Measurements from ENCODE around the gene COL6A2.
"Not testable (repeated sequence)": the region's sequence is repeated elsewhere in the genome, so short reads cannot be mapped to it uniquely, and the experiment has no call there.

Gene COL6A2

GRCh38 chr21:46158666-46159300 lies 60.9 kb downstream of the COL6A2 start:
- in situ Hi-C loops (cut with HindIII; ENCODE audit: low pct_ligation_motif_present, low pct_unique_long_range_greater_than_20kb, low sequenced_read_pairs) = no loop called here
- DNase-seq = no peak

GRCh38 chr21:46159390-46159789 lies 61.5 kb downstream of the COL6A2 start:
- in situ Hi-C loops (cut with HindIII; ENCODE audit: low pct_ligation_motif_present, low pct_unique_long_range_greater_than_20kb, low sequenced_read_pairs) = no loop called here
- DNase-seq = no peak

DNA sequence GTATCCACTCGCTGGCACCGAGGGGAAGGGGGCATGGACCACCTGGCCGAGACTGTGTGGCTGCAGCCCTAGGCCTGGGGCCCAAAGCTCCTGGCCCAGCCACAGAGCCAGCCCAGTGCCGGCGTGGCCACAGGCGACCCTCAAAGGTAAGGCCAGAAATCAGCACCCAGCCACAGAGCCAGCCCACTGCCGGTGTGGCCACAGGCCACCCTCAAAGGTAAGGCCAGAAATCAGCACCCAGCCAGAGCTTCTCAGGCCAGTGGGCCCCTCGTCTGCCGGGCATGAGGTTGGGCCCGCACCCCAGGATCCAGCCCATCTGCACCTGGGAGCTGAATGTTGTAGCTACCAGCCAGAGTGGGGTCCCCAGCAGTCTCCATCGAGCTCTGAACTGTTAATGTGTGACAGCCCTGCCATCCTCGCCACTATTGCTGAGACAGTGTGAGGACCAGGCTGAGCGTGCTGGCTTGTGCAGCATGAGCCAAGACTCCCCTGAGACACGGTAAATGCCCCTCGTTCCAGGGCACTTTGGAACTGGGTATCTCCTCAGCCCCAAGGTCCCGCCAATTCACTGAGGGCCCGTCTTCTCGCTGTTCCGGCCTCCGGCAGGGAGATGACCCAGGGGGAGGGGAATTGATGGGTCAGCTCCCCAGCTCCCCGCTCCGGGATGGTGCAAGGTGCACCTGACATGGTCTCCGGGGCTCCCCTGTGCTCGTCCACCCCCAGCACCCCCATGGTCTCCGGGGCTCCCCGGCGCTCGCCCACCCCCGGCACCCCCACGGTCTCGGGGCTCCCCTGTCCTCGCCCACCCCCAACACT lies 62.1 kb downstream of the COL6A2 start:
- in situ Hi-C loops (cut with HindIII; ENCODE audit: low pct_ligation_motif_present, low pct_unique_long_range_greater_than_20kb, low sequenced_read_pairs) = no loop called here
- DNase-seq = no peak

DNA sequence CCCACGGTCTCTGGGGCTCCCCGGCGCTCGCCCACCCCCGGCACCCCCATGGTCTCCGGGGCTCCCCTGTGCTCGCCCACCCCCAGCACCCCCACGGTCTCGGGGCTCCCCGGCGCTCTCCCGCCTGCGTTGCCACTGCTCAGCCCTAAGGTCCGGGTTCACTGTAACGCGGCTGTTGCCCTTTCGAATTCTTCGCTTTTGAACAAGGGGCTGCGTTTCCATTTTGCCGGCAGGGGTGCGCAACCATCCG lies 62.7 kb downstream of the COL6A2 start:
- in situ Hi-C loops (cut with HindIII; ENCODE audit: low pct_ligation_motif_present, low pct_unique_long_range_greater_than_20kb, low sequenced_read_pairs) = no loop called here
- no peak for DNase-seq

DNA sequence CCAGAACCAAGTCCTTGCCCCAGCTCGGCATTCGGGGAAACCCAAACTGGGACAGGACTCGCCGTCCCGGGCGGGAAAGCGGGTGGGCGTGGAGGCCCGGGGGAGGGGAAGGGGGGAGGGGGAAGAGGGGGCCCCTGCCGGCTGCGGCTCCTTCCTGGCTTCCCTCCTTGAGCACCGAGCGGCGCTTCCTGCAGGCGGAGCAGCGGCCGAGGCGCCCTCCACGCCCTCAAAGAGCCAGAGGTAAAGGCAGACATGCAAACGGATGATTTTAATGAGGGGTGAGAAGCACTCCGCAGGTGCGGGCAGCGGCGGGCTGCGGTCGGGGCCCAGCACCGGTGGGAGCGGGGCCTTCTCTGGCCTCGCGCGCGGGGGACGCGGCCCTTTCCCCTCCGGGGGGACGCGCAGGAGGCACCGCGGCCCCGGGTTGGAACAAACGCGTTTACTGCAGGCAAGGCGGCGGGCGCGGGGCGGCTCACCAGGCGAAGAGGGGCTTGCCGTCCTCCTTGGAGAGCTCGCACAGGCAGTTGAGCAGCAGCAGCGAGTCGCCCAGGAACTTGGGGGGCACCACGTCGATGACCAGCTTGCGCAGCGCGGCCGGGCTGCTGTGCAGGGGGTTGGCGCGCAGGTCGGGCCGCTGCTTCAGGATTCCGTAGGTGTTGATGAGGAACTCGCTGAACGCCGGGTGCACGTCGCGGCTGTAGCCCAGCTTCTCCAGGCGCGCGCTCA lies 63.2 kb downstream of the COL6A2 start:
- no peak for DNase-seq

GRCh38 chr21:46161633-46162592 lies 64.0 kb downstream of the COL6A2 start:
- DNase-seq = no peak
- in situ Hi-C loops (cut with HindIII; ENCODE audit: low pct_ligation_motif_present, low pct_unique_long_range_greater_than_20kb, low sequenced_read_pairs) = no loop called here

More for the DNA sequence above, 63.2 kb downstream of the COL6A2 start:
- in situ Hi-C loops (cut with HindIII; ENCODE audit: low pct_ligation_motif_present, low pct_unique_long_range_greater_than_20kb, low sequenced_read_pairs) = no loop called here

- DNase-seq = no peak
- in situ Hi-C loops (cut with HindIII; ENCODE audit: low pct_ligation_motif_present, low pct_unique_long_range_greater_than_20kb, low sequenced_read_pairs) = no loop called here
Measured at GRCh38 chr21:46163380-46163779, 65.5 kb downstream of the COL6A2 start.

DNA sequence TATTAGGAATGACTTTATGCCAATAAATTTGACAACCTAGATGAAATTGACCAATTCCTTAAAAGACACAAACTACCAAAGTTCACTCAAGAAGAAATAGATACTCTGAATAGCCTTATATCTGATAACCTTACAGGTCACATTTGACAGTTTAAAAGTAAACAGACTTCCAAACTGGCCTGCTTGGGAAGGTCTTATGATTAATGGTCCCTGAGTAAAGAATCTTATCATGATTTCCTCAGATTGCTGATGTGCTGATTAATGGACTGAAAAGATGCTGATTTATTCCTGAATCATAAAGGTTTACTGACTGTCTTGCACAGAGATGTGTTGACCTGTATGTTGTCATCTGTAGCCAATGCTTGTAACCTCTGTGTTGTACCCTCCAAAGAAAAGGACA lies 67.2 kb downstream of the COL6A2 start:
- in situ Hi-C loops (cut with HindIII; ENCODE audit: low pct_ligation_motif_present, low pct_unique_long_range_greater_than_20kb, low sequenced_read_pairs) = no loop called here
- DNase-seq = no peak

GRCh38 chr21:46168238-46168637 lies 70.3 kb downstream of the COL6A2 start:
- in situ Hi-C loops (cut with HindIII; ENCODE audit: low pct_ligation_motif_present, low pct_unique_long_range_greater_than_20kb, low sequenced_read_pairs) = no loop called here
- DNase-seq = no peak

GRCh38 chr21:46168659-46169386 lies 70.9 kb downstream of the COL6A2 start:
- in situ Hi-C loops (cut with HindIII; ENCODE audit: low pct_ligation_motif_present, low pct_unique_long_range_greater_than_20kb, low sequenced_read_pairs) = no loop called here
- DNase-seq = no peak

DNA sequence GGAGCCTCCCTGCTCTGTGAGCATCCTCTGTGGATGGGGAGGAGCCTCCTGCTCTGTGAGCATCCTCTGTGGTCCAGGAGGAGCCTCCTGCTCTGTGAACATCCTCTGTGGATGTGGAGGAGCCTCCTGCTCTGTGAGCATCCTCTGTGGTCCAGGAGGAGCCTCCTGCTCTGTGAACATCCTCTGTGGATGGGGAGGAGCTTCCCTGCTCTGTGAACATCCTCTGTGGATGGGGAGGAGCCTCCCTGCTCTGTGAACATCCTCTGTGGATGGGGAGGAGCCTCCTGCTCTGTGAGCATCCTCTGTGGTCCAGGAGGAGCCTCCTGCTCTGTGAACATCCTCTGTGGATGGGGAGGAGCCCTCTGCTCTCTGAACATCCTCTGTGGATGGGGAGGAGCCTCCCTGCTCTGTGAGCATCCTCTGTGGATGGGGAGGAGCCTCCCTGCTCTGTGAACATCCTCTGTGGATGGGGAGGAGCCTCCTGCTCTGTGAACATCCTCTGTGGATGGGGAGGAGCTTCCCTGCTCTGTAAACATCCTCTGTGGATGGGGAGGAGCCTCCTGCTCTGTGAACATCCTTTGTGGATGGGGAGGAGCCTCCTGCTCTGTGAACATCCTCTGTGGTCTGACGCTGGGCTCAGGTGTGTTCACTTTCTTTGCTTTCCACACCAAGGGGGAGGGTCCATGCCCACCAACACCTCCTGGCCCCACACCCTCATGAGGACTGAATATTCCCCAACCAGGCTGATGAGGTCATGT lies 72.7 kb downstream of the COL6A2 start:
- DNase-seq; in situ Hi-C loops (cut with HindIII; ENCODE audit: low pct_ligation_motif_present, low pct_unique_long_range_greater_than_20kb, low sequenced_read_pairs): not testable (repeated sequence)

DNA sequence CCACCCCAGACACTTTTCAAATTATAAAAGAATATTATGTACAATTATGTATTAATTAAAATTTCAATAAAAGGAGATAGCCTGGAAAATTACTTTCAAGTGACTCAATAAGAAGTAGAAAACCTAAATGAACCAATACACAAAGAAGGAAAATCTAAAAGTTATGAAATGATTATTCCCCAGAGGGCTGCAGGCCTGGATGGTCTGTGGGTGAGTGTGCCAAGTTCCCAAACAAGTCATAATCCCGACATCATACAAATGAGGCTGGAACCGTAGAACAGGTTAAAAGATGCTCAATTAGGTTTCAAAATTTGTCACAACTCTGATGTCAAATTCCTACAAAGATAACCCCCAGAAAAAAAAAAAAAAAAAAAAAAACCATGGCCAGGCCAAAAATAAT lies 73.7 kb downstream of the COL6A2 start:
- in situ Hi-C loops (cut with HindIII; ENCODE audit: low pct_ligation_motif_present, low pct_unique_long_range_greater_than_20kb, low sequenced_read_pairs) = no loop called here
- DNase-seq = no peak

DNA sequence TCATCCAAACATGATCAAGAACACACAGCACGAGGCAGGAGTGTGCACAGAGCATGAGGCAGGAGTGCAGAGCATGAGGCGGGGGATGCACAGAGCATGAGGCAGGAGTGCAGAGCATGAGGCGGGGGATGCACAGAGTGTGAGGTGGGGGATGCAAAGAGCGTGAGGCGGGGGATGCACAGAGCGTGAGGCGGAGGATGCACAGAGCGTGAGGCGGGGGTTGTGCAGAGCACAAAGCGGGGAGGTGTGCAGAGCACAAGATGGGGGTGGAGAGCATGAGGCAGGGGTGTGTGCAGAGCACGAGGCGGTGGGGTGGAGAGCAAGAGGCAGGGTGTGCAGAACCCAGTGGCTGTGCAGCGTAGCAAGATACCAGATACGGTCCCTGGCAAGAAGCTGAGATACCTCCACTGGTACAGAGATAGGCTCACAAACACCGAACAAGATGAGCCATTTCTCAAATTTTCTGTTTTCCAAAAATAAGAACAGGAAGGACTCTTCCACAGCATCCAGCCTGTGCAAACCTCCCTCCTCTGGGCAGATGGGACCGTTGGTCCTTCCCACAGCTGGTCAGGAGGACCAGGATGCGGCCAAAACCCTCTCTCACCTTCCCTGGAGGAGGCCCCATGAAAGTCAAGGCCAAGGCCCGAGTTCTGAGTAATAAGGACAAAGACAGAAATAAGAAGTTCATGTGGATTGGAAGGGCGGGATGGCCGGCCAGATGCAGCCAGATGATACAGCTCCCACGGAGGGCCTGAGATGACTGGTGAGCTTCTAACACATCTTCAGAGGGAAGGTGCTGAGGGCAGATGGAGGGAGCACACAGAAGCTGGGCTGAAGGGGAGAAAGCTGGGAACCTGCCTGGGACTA lies 74.3 kb downstream of the COL6A2 start:
- no peak for DNase-seq
- in situ Hi-C loops (cut with HindIII; ENCODE audit: low pct_ligation_motif_present, low pct_unique_long_range_greater_than_20kb, low sequenced_read_pairs) = no loop called here

- in situ Hi-C loops (cut with HindIII; ENCODE audit: low pct_ligation_motif_present, low pct_unique_long_range_greater_than_20kb, low sequenced_read_pairs) = no loop called here
- no peak for DNase-seq
Measured at GRCh38 chr21:46172863-46173528, 75.1 kb downstream of the COL6A2 start.

- in situ Hi-C loops (cut with HindIII; ENCODE audit: low pct_ligation_motif_present, low pct_unique_long_range_greater_than_20kb, low sequenced_read_pairs) = no loop called here
- no peak for DNase-seq
Measured at GRCh38 chr21:46173573-46173972, 75.7 kb downstream of the COL6A2 start.

- in situ Hi-C loops (cut with HindIII; ENCODE audit: low pct_ligation_motif_present, low pct_unique_long_range_greater_than_20kb, low sequenced_read_pairs); DNase-seq: not testable (repeated sequence)
Measured at GRCh38 chr21:46176443-46177129, 78.7 kb downstream of the COL6A2 start.

Data from ACHN (cell line).